ENCODE results near the gene MED10. TPM values are rescaled to one million over a fixed set of nuclear protein-coding genes. Genes with fewer than 3 reads are reported as not detected.

The MED10 gene
- total RNA-seq, 1 experiment from 2014 or later = 94.0 TPM

GRCh38 chr5:6386271-6386670 is 7.9 kb upstream of the MED10 start:
- no peaks in the 10 kb centered on the region for H3K9me2 ChIP-seq (replicated peaks; ENCODE audit: low read length)
- 0 out of 2 replicates have a peak, but pooled peaks cover 4% of the 10 kb centered on the region for H3K27me3 ChIP-seq (ENCODE audit: low read length)
- intact Hi-C loops (cut with micrococcal nuclease) = no loop called here
- H3K9ac ChIP-seq (ENCODE audit: low read length) = no peak overlapping the region
- no peak overlapping the region for H2AFZ ChIP-seq (ENCODE audit: low read length)
- DNase-seq = no peak
- no peak overlapping the region for H3K4me2 ChIP-seq (ENCODE audit: low read length)
- ChIA-PET POLR2A (ENCODE audit: unreplicated experiment) (no interaction called here), CTCF (no interaction called here)
- no peaks in the 10 kb centered on the region for H3K36me3 ChIP-seq (ENCODE audit: low read depth, low read length)
- no peaks in the 10 kb centered on the region for H3K9me3 ChIP-seq (ENCODE audit: low read length)
- BruUV-seq (replicated peaks) = no TSS peak
- no peaks in the 10 kb centered on the region for H3F3A ChIP-seq (ENCODE audit: low read length, unreplicated experiment)
- H3K79me2 ChIP-seq (ENCODE audit: low read length) = no peaks in the 10 kb centered on the region
- no peak overlapping the region for H3K27ac ChIP-seq (ENCODE audit: low read length)
- H3K4me1 ChIP-seq (ENCODE audit: insufficient read depth, low read length) = no peaks in the 10 kb centered on the region
- H4K20me1 ChIP-seq (ENCODE audit: low read length) = no peaks in the 10 kb centered on the region
- no peak for ATAC-seq
- no peak overlapping the region for H3K4me3 ChIP-seq (ENCODE audit: low read length)
- TF ChIP-seq EZH2phosphoT487 (IDR thresholded peaks at IDR 0.05; ENCODE audit: borderline replicate concordance, low read length) (no peak), EZH2 (IDR thresholded peaks at IDR 0.05; ENCODE audit: low read length, unreplicated experiment) (no peak), CTCF (conservative IDR thresholded peaks at IDR 0.05; ENCODE audit: low read depth, low read length) (no peak)

- H3K27ac ChIP-seq (ENCODE audit: low read length) = no peak overlapping the region
- 0 out of 2 replicates have a peak, but pooled peaks cover 4% of the 10 kb centered on the region for H3K27me3 ChIP-seq (ENCODE audit: low read length)
- H2AFZ ChIP-seq (ENCODE audit: low read length) = no peak overlapping the region
- H3K79me2 ChIP-seq (ENCODE audit: low read length) = no peaks in the 10 kb centered on the region
- no peak for ATAC-seq
- intact Hi-C loops (cut with micrococcal nuclease) = no loop called here
- TF ChIP-seq EZH2phosphoT487 (IDR thresholded peaks at IDR 0.05; ENCODE audit: borderline replicate concordance, low read length) = no peak
- no peak for TF ChIP-seq CTCF (conservative IDR thresholded peaks at IDR 0.05; ENCODE audit: low read depth, low read length)
- TF ChIP-seq EZH2 (IDR thresholded peaks at IDR 0.05; ENCODE audit: low read length, unreplicated experiment) = no peak
- no peaks in the 10 kb centered on the region for H3F3A ChIP-seq (ENCODE audit: low read length, unreplicated experiment)
- H3K9ac ChIP-seq (ENCODE audit: low read length) = no peak overlapping the region
- no peaks in the 10 kb centered on the region for H3K36me3 ChIP-seq (ENCODE audit: low read depth, low read length)
- H3K4me2 ChIP-seq (ENCODE audit: low read length) = no peak overlapping the region
- BruUV-seq (replicated peaks) = no TSS peak
- ChIA-PET POLR2A (ENCODE audit: unreplicated experiment) (no interaction called here), CTCF (no interaction called here)
- no peaks in the 10 kb centered on the region for H3K9me3 ChIP-seq (ENCODE audit: low read length)
- no peaks in the 10 kb centered on the region for H3K9me2 ChIP-seq (replicated peaks; ENCODE audit: low read length)
- no peaks in the 10 kb centered on the region for H3K4me1 ChIP-seq (ENCODE audit: insufficient read depth, low read length)
- no peaks in the 10 kb centered on the region for H4K20me1 ChIP-seq (ENCODE audit: low read length)
- H3K4me3 ChIP-seq (ENCODE audit: low read length) = no peak overlapping the region
- no peak for DNase-seq
These were observed 6.5 kb upstream of the MED10 start for GRCh38 chr5:6384856-6385255.

DNA sequence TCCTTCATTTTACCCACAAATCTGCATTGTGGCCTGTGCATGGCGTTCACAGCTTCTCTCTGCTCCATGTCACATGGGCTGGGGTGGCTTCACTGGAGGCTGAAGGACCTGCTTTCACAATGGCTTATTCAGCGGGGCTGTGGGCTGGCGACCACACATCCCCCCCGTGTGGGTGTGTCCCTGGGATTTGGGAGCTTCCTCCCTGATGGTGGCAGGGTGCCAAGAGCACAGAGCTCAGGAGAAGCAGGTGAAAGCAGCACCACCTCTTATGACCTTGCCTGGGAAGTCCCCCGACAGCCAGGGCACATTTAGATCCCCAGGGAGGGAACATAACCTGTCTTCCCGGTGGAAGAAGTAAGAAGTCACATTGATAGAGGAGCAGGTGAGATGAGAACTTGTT is 5.0 kb upstream of the MED10 start:
- Histone ChIP-seq H3F3A (ENCODE audit: low read length, unreplicated experiment) (no peaks in the 10 kb centered on the region), H3K36me3 (ENCODE audit: low read depth, low read length) (no peaks in the 10 kb centered on the region), H3K27me3 (ENCODE audit: low read length) (0 out of 2 replicates have a peak, but pooled peaks cover 4% of the 10 kb centered on the region), H3K9ac (ENCODE audit: low read length) (no peak overlapping the region), H3K9me2 (replicated peaks; ENCODE audit: low read length) (no peaks in the 10 kb centered on the region), H3K4me3 (ENCODE audit: low read length) (no peak overlapping the region), H4K20me1 (ENCODE audit: low read length) (no peaks in the 10 kb centered on the region), H3K27ac (ENCODE audit: low read length) (no peak overlapping the region), H2AFZ (ENCODE audit: low read length) (no peak overlapping the region), H3K4me2 (ENCODE audit: low read length) (no peak overlapping the region), H3K9me3 (ENCODE audit: low read length) (no peaks in the 10 kb centered on the region), H3K4me1 (ENCODE audit: insufficient read depth, low read length) (peaks cover 6% of the 10 kb centered on the region), H3K79me2 (ENCODE audit: low read length) (peaks cover under 1% of the 10 kb centered on the region)
- BruUV-seq (replicated peaks) = no TSS peak
- intact Hi-C loops (cut with micrococcal nuclease) = no loop called here
- no peak for TF ChIP-seq EZH2phosphoT487 (IDR thresholded peaks at IDR 0.05; ENCODE audit: borderline replicate concordance, low read length)
- TF ChIP-seq EZH2 (IDR thresholded peaks at IDR 0.05; ENCODE audit: low read length, unreplicated experiment) = no peak
- no peak for TF ChIP-seq CTCF (conservative IDR thresholded peaks at IDR 0.05; ENCODE audit: low read depth, low read length)
- ATAC-seq = no peak
- no peak for DNase-seq
- ChIA-PET CTCF (no interaction called here), POLR2A (ENCODE audit: unreplicated experiment) (no interaction called here)
